Esophagus muscularis mucosa (tissue), 4 donors: Measurements from ENCODE around the gene MTERF1. TPM values are rescaled to one million over a fixed set of nuclear protein-coding genes. Genes with fewer than 3 reads are reported as not detected.
"Not testable (repeated sequence)": the region's sequence is repeated elsewhere in the genome, so short reads cannot be mapped to it uniquely, and the experiment has no call there.

Experiments
- DNase-seq: peaks from one replicate; pipeline ENCODE4 v3.0.0-alpha.2; 2017; ENCODE audit errors: extremely low spot score
- H3K27ac ChIP-seq, 4 donors: fragments of 200-600 bp; sonication (generic); replicated peaks in 1 of 4; 1 replicate in 3 of 4; 2 replicates in 1 of 4; pipeline ENCODE4 v1.5.1; 2016 to 2019; ENCODE audit warnings: mild to moderate bottlenecking in 1 of 4
- H3K27me3 ChIP-seq, 4 donors: fragments of 200-600 bp; sonication (generic); one replicate each; pipeline versions ENCODE4 v1.5.1 to v1.6.0; 2016 to 2019
- H3K36me3 ChIP-seq, 4 donors: fragments of 200-600 bp; sonication (generic); one replicate each; pipeline ENCODE4 v1.5.1; 2016 to 2019
- H3K4me1 ChIP-seq, 4 donors: fragments of 200-600 bp; sonication (generic); one replicate each; pipeline ENCODE4 v1.5.1; 2016 to 2019
- H3K4me3 ChIP-seq, 4 donors: fragments of 200-600 bp; sonication (generic); 1 replicate in 2 of 4; 2 replicates in 2 of 4; pipeline ENCODE4 v1.5.1; 2016 to 2019; ENCODE audit warnings: mild to moderate bottlenecking in 4 of 4, moderate library complexity in 1 of 4
- H3K9me3 ChIP-seq, 4 donors: fragments of 200-600 bp; sonication (generic); 1 replicate in 3 of 4; 2 replicates in 1 of 4; pipeline ENCODE4 v1.5.1; 2016 to 2019
- CTCF ChIP-seq, 3 experiments: fragments of 200-600 bp in 2 of 3; fragments of 450-650 bp in 1 of 3; sonication (generic) in 2 of 3; IDR thresholded peaks; one replicate each; pipeline ENCODE4 v1.5.1; 2017 to 2019; ENCODE audit warnings: antibody characterized with exemption in 3 of 3, mild to moderate bottlenecking in 2 of 3, moderate library complexity in 1 of 3
- EP300 ChIP-seq: sonication (generic); formaldehyde crosslinking; IDR thresholded peaks from one replicate; pipeline ENCODE4 v1.6.1; 2017; ENCODE audit warnings: antibody characterized with exemption
- POLR2A ChIP-seq: fragments of 450-650 bp; IDR thresholded peaks from one replicate; pipeline ENCODE4 v1.6.1; 2017; ENCODE audit warnings: antibody characterized with exemption, moderate library complexity, mild to moderate bottlenecking, low read depth
- POLR2AphosphoS5 ChIP-seq, 2 donors: sonication (generic); formaldehyde crosslinking; IDR thresholded peaks; one replicate each; pipeline ENCODE4 v1.6.1; 2017; ENCODE audit warnings: antibody characterized with exemption in 2 of 2
- WGBS: methylation state at CpG from one replicate; pipeline ENCODE4 v1.1.5; 2018; 5-methylcytosine and 5-hydroxymethylcytosine counted together
- intact Hi-C: fragments of 100-400 bp; cut with DNase I; formaldehyde crosslinking; loops from one replicate; pipeline ENCODE4 v1.15.1; 2023
- total RNA-seq, 4 donors: library from RNA; depleted of rRNA; stranded (reverse); fragments of >200 nt; gene quantifications; one replicate each; pipeline versions ENCODE4 v1.1.0 to v1.2.1, GENCODE V29; 2016

The MTERF1 gene
- total RNA-seq, 4 donors from 2014 or later, result 4.3 to 7.9 (median 5.2) TPM

- TF ChIP-seq CTCF (IDR thresholded peaks at IDR 0.05) (no peak), POLR2AphosphoS5 (IDR thresholded peaks at IDR 0.05) (no peak), POLR2A (no peak), EP300 (no peak)
- Histone ChIP-seq H3K27me3 (no peaks in the 10 kb centered on the region), H3K36me3 (peaks cover 0 to 28% (median 7%) of the 10 kb centered on the region in 4 donors), H3K9me3 (no peaks in the 10 kb centered on the region), H3K4me1 (peaks cover 0 to 5% (median under 1%) of the 10 kb centered on the region in 4 donors), H3K27ac (no peak overlapping the region), H3K4me3 (no peak overlapping the region)
- intact Hi-C loops, result no loop called here
- no peak for DNase-seq
Measured at GRCh38 chr7:91872069-91872468, 8.4 kb downstream of the MTERF1 start.

DNA sequence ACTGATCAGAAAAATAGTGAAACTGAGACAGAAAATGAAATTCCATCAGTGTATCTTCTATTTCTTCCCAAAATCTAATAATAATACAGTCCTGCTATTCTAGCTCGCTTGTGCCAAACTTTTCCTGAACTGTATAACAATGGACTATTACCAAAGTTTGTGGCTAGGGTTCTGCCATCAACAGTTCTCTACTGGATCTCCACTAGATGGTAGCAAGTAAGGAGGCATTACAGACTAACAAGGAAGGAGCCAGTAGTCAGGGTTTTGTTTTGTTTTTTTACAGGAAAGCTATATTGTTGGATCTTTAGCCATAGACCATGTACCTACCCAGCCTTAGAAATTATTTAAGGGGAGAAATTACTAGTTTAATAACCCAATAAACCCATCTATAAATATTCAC, 10.8 kb downstream of the MTERF1 start:
- no peak overlapping the region for H3K4me3 ChIP-seq
- intact Hi-C loops, result no loop called here
- H3K9me3 ChIP-seq, result no peaks in the 10 kb centered on the region
- no peak for DNase-seq
- H3K36me3 ChIP-seq, result peaks cover 0 to 21% (median 5%) of the 10 kb centered on the region in 4 donors
- TF ChIP-seq POLR2A (no peak), CTCF (IDR thresholded peaks at IDR 0.05) (no peak), POLR2AphosphoS5 (IDR thresholded peaks at IDR 0.05) (no peak), EP300 (no peak)
- WGBS, result 77% methylated on average over 1 of the region's 1 CpG
- H3K4me1 ChIP-seq, result peaks cover 0 to 7% (median 0%) of the 10 kb centered on the region in 4 donors
- H3K27ac ChIP-seq, result no peak overlapping the region
- no peaks in the 10 kb centered on the region for H3K27me3 ChIP-seq

DNA sequence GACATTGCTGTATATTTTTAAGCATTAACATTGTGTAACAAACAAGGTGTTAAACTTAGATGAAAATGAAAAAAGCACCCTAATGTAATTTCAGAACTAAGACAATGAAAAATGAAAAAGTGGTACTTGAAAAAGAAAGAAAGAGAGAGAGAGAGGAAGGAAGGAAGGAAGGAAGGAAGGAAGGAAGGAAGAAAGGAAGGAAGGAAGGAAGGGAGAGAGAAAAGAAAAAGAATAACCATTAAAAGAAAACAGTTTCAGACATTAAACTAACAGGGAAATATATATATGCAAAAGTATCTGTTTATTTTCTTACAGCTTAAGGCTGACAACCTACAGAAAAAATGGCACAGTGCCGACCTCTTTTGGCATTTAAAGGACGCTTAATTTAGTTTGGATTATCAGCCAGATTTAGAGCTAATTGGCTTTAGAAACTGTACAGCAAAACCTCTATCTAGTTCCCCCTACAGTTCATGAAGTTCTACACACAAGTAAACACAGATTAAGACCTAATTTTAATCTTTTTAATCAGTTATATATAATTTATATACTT, 13.8 kb downstream of the MTERF1 start:
- Histone ChIP-seq H3K4me3 (no peak overlapping the region), H3K4me1 (peaks cover 0 to 7% (median 0%) of the 10 kb centered on the region in 4 donors), H3K36me3 (peaks cover 0 to 4% (median 0%) of the 10 kb centered on the region in 4 donors), H3K9me3 (no peaks in the 10 kb centered on the region), H3K27me3 (no peaks in the 10 kb centered on the region), H3K27ac (no peak overlapping the region)
- no peak for TF ChIP-seq EP300
- no peak for TF ChIP-seq POLR2AphosphoS5 (IDR thresholded peaks at IDR 0.05)
- TF ChIP-seq CTCF (IDR thresholded peaks at IDR 0.05), result no peak
- TF ChIP-seq POLR2A, result no peak
- 31% methylated on average over 2 of the region's 2 CpGs for WGBS
- no peak for DNase-seq
- intact Hi-C loops, result no loop called here

DNA sequence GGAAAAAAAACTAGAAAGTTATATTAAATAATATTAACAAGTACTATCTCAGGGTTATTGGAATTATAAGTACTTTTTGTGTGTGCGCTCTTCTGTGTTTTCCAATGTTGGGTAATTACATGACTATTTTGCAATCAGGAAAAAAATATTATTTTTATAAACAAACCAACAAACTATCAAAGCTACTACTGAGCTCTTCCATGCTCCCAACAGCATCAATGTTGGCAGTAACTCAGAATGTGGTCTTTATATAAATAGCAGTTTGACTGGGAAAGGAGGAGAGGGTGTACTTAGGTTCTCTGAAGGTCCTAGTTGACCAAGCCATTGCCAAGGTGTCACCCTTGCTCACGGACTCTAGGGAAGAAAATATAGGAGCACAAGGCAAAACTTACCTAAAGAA, 15.0 kb downstream of the MTERF1 start:
- DNase-seq, result no peak
- peaks cover 0 to 4% (median 0%) of the 10 kb centered on the region in 4 donors for H3K36me3 ChIP-seq
- no peak overlapping the region for H3K27ac ChIP-seq
- WGBS, result 99% methylated on average over 2 of the region's 2 CpGs
- intact Hi-C loops, result no loop called here
- TF ChIP-seq CTCF (IDR thresholded peaks at IDR 0.05) (no peak), POLR2AphosphoS5 (IDR thresholded peaks at IDR 0.05) (no peak), EP300 (no peak), POLR2A (no peak)
- peaks cover 0 to 7% (median 0%) of the 10 kb centered on the region in 4 donors for H3K4me1 ChIP-seq
- H3K9me3 ChIP-seq, result no peaks in the 10 kb centered on the region
- no peak overlapping the region for H3K4me3 ChIP-seq
- H3K27me3 ChIP-seq, result no peaks in the 10 kb centered on the region

DNA sequence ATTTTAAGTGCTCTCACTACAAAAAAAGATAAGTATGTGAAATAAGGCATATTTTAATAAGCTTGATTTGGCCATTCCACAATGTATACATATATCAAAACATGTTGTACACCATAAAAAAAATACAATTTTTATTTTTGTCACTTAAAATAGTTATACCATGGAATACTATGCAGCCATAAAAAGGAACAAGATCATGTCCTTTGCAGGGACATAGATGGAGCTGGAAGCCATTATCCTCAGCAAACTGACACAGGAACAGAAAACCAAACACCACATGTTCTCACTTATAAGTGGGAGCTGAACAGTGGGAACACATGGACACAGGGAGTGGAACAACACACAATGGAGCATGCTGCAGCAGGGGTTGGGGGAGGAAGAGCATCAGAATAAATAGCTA, 15.9 kb downstream of the MTERF1 start:
- H3K27ac ChIP-seq, H3K27me3 ChIP-seq, intact Hi-C loops, H3K4me3 ChIP-seq, H3K36me3 ChIP-seq, H3K4me1 ChIP-seq, DNase-seq, H3K9me3 ChIP-seq: not testable (repeated sequence)
